Measurements from ENCODE around the gene FAM32A.

The FAM32A gene

GRCh38 chr19:16204005-16204294, 18.7 kb downstream of the FAM32A start:
- POLR2A ChIA-PET (ENCODE audit: low non-redundant PET): no interaction called here
- DNase-seq (ENCODE audit: low spot score): no peak
- peak overlapping the region; percentile 2; the same call in 1 of the 2 replicates for H3K27ac ChIP-seq
- no peak for TF ChIP-seq CTCF (conservative IDR thresholded peaks at IDR 0.05; ENCODE audit: low read depth)
- CTCF ChIA-PET: no interaction called here

DNA sequence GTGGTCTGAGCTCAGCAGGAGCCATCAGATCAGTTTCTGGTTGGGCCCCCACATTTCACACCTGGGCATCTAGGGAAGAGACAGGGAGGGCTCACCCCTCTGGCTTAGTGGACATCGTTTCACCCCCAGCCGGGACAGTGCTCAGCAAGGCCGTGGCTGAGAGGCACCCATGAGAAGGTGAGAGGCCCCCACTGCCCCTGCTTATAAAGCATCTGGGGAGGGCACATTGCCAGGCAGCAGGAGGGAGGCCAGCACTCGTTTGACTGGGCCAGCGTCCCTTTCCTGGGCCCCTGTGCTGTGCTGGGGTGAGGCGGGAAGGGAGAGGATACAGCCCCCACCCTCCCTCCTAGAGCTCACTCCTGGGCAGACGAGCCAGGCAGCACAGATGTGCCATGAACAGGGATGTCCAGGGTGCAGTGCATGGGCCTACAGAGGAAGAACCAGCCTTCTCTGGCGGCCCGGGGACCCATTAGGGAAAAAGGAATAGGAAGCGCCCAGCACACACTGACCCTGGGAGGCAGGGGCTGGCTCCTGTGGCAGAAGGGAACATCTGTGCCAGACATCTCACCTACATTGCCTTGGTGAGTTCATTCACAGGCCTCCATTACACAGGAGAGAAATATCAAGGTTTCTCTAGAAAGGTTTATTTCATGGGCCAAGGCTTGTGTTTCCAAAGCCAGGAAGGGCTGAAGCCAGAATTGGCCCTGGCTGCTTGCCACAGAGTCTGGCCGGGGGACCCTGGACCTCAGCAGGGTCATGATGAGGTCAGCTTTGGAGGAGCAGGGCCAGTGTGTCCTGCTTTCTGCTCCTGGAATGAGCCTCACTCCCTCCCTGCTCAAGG, 20.2 kb downstream of the FAM32A start:
- TF ChIP-seq CTCF (conservative IDR thresholded peaks at IDR 0.05; ENCODE audit: low read depth): no peak

DNA sequence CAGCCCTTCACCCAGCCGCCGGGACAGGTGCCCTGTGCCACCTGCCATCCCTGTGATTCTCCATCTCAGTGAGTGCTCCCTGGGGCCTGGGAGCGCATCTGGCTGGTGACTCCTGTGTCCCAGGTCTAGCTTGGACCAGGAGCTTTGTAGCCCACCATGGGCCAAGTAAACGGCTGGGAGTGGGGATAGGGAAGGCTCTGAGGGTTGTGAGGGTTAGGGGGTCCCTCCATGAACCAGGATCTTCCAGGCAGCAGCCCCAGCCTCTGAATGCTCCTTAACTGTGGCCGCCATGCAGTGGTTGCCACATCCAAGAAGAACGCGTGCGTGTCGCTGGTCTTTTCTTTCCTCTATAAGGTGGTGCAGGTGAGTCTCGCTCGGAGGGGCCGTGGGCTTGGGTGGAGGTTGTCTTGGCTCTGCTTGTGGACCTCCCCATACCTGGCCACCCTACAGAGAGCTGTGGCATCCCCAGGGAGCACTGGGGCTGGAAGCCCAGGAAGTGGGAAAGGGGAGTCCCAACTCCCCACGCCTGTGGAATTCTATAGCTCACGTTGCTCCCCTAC, 20.9 kb downstream of the FAM32A start:
- no peak for DNase-seq (ENCODE audit: low spot score)
- ChIA-PET CTCF (no interaction called here), POLR2A (ENCODE audit: low non-redundant PET) (no interaction called here)
- 0 out of 2 replicates have a peak overlapping the region, but pooled peaks have one; percentile 0 for H3K27ac ChIP-seq
- no peak for TF ChIP-seq CTCF (conservative IDR thresholded peaks at IDR 0.05; ENCODE audit: low read depth)

More for the DNA sequence above, 20.2 kb downstream of the FAM32A start:
- ChIA-PET CTCF (no interaction called here), POLR2A (ENCODE audit: low non-redundant PET) (no interaction called here)
- no peak for DNase-seq (ENCODE audit: low spot score)
- 0 out of 2 replicates have a peak overlapping the region, but pooled peaks have one; percentile 0 for H3K27ac ChIP-seq

GRCh38 chr19:16206637-16207036, 21.4 kb downstream of the FAM32A start:
- POLR2A ChIA-PET (ENCODE audit: low non-redundant PET): no interaction called here

DNA sequence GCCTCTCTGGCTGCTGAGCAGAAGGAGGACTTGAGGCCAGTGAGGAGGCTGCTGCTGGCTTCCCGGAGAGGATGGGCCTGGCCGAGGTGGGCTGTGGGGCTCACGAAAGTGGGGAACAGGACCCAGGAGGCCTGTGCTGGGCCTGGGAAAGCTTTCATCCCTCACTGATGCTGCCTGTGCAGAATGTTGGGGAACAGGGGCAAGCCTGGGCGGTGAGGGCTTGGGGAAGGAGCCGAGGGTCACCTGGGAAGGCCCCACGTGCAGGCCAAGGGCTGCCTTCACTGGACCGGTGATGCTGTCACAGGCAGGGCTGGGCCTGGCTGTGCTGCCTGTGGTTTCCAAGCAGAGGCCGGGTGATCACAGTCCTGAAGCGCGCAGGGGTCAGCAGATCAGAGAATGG, 21.9 kb downstream of the FAM32A start:
- ChIA-PET POLR2A (ENCODE audit: low non-redundant PET) (no interaction called here), CTCF (no interaction called here)
- H3K27ac ChIP-seq: peak overlapping the region; percentile 7; the same call in 1 of the 2 replicates
- no peak for DNase-seq (ENCODE audit: low spot score)
- TF ChIP-seq CTCF (conservative IDR thresholded peaks at IDR 0.05; ENCODE audit: low read depth): no peak

More at GRCh38 chr19:16206637-16207036, 21.4 kb downstream of the FAM32A start:
- H3K27ac ChIP-seq: peak overlapping the region; percentile 7; the same call in 1 of the 2 replicates
- DNase-seq (ENCODE audit: low spot score): no peak
- CTCF ChIA-PET: no interaction called here
- TF ChIP-seq CTCF (conservative IDR thresholded peaks at IDR 0.05; ENCODE audit: low read depth): no peak

- peak overlapping the region; percentile 7; the same call in 1 of the 2 replicates for H3K27ac ChIP-seq
- ChIA-PET CTCF (interaction anchor here (0.7 kb wide), 1 partner anchor 166 kb away, joined by 3 read pairs; no protein-coding TSS in a partner anchor), POLR2A (ENCODE audit: low non-redundant PET) (no interaction called here)
- DNase-seq (ENCODE audit: low spot score): no peak
- TF ChIP-seq CTCF (conservative IDR thresholded peaks at IDR 0.05; ENCODE audit: low read depth): no peak
These were observed 22.3 kb downstream of the FAM32A start for GRCh38 chr19:16207490-16208025.

Measured in RWPE1 (cell line).